GM21529 (cell line): Measurements from ENCODE around the gene GDPD4.
"Not testable (repeated sequence)": the region's sequence is repeated elsewhere in the genome, so short reads cannot be mapped to it uniquely, and the experiment has no call there.

Source experiments
- ATAC-seq: cut with Tn5 transposase; IDR thresholded peaks from one replicate; pipeline ENCODE4 v1.9.1; 2021; ENCODE audit not compliant: unreplicated experiment

The GDPD4 gene

DNA sequence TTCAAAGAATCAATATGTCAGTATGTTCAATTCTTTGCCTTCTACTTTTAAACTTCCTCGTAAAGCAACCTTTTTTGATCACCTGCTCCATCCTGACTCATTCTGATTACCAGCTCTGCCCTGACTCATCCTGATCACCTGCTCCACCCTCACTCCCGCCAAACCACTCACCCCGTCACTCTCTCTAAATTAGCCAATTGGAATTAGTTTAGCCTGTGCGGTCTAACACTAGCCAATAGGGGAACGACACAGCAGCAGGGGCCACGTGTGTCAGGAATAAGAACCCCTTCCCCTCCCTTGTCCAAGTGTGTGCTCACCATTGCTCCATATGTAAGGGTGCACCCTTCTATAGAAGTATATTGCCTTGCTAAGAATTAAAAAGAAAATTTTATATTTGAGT, 1.5 kb downstream of the GDPD4 start:
- ATAC-seq: not testable (repeated sequence)

- ATAC-seq: no peak
Observed at GRCh38 chr11:77299528-77299993, 1.9 kb downstream of the GDPD4 start.

DNA sequence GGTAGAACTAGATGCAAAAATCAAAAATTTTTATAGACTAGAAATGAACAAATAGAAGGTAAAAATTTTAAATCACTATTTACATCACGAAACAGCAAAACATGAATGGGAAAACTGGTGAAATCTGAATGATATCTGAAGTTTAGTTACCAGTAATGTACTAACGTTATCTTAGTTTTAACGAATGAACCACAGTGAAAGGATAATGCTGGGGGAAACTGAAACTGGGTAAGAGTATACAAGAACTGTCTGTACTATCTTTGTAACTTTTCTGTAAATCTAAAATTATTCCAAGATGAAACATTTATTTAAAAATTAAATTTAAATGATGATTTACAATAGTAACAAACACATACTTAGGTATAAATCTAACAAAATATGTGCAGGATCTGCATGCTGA, 7.4 kb downstream of the GDPD4 start:
- no peak for ATAC-seq

GRCh38 chr11:77289737-77290136, 11.7 kb downstream of the GDPD4 start:
- no peak for ATAC-seq

DNA sequence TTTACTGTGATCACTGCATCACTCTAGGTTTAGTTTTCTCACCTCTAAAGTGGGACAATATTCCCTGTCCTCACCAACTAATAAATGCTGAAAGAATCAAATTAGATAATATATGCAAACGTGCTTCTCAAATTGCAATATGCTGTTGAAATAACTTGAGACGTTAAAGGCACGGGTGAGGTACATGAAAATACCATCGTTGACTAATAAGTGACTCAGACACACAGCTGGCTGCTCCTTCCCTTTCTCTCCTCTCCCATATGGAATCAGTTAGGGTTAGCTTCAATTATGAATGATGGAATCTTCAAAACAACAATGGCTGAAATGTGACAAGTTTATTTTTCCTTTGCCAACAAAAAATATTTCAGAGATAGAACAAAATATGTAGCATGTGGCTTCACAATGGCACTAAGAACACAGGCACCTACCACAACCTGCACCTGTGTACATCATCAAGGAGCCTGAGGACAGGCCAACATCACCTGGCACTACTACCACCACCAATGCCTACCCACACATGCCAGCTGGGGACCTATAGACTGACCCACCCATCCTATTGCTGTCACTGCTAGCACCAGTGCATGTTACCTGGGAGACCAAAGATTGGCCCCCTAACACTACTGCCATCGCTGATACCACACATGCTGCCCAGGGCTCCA, 13.7 kb downstream of the GDPD4 start:
- ATAC-seq: no peak

DNA sequence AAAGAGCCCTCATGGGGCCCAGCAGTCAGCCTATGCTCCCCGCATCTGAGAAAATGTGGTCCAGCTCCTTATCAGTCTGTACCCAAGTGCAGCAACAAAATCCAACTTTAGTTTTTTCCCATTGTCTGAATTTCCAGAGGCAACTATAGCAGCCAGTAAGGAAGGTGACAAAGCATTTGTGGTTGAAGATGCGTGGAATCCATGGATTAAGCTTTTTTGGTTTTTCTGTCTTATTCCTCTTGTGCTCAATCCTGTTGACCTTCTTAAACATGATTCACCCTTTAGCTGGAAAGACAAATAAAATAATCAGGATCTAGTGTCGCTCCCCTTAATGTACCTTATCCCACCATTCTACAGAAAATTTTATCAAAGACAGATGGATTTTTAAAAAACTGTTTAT, 14.3 kb downstream of the GDPD4 start:
- ATAC-seq: no peak

DNA sequence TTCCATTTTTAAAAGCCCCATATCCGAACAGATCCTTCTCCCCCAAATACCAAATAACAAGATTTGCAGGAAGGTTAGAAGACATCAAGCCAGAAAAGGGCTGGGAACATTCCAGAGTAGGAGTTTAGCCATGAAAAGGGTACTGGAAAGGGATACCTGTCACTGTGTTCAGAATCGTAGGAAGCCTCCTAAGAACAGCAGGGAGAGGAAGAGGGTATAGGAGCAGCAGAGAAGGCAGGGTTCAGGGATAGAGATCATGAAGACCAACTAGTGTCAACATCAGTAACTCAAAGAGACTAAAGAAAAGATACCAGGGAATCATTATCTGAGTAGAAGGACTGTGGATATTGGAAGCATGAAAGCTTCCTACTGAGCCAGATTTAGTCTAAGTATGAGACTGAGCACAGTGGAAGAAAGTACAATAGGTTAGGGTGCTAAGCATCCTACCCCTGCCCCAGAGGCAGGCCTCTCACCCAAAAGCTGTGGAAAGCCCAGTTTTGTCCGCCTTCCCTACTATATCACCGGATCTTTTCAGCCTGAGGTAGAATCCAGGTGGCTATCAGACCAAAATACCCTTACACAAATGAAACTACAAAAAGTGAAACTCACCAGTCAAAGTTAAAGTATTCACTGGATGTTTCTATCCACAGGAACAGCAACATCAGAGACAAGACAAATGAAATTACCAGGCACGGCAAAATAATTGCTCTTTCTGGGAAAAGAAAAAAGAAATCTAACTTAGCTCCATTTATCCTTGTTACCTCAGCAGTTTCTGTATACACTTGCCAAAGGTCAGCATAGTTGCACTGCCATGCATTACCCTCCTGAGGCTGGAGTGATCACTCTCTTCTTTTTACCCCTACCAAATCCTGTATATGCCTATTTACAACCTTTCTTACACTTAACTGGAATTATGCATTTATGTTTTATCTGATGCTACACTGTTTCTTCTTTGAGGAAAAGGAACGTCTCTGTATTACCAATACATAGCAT, 16.7 kb downstream of the GDPD4 start:
- no peak for ATAC-seq

GRCh38 chr11:77283101-77283500, 18.4 kb downstream of the GDPD4 start:
- ATAC-seq: no peak

DNA sequence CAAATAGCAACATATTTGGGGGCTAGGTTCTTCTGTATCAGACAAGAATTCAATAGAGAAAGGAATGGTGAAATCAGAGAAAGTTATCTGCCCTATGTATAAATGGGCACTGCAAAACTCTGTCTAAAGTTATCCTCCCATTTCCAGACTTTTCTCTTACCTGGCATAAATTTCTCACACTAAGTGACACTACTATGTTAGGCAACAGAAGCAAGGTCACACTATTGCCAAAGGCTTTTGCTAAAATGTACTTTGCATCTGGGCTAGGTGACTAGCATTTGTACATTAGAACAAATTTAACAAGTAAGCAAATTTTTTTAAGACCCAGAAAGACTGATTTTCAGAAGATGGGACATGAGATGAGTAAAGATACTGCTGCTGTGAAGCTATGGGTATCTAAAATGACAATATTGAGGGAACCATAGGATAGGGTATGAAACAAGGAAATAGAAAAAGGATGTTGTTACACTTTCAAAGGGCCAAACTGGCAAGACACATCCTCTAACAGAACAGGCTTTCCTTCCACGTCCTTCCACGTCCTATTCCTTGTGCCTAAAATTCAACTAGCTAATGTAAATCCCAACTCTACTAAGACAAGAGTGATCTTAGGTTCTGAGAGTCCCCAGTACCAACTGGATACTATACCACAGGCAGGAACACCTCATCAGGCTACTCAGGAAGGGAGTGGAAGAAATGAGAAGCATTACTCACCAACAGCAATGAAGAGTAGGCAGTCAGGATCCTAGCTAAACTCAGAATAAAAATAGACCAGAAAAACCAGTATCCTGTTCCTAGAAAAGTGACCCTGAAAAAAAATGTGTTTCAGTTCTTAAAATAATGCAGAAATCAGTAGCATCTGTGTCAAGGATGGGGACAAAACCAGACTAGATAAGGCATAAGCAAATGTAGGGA, 22.6 kb downstream of the GDPD4 start:
- ATAC-seq: no peak

DNA sequence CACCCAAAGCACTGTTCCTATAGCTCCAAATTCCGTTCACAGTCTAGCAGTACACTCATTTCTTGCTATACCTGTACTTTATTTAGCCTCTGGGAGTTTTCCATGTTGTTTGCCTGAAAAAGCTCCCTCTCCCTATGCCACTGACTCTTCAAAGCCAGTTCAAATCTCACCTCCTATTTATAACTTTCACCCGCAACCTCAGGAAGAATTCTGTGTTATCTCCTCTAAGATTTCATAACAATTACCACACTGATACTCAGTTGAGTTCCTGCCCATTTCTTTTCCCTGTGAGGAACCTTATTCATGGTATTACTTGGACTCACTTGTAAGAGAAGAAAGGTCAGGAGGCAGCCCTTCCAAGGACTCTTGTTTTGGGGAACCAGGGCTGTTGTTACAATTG, 25.2 kb downstream of the GDPD4 start:
- ATAC-seq: no peak

DNA sequence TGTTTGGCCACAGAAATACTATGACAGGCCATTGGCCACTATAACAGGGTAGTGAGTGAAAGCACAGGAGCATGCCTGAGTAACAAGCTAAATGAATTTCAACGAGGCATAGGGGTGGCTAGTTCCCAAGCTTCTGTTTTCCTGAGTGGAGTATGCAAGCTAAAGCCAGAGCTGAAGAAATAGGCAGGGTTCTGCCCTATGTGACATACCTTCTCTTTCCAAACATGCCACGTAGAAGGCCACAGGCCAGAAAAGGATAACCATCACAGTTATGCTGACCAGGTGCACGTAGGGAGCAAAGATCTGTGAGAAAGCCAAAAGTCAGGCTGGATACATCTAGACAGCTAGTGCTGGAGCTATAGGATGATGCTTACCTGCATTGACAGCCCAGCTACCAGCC, 30.6 kb downstream of the GDPD4 start:
- no peak for ATAC-seq

GRCh38 chr11:77269484-77270123, 31.9 kb downstream of the GDPD4 start:
- ATAC-seq: no peak

GRCh38 chr11:77267962-77268361, 33.5 kb downstream of the GDPD4 start:
- ATAC-seq: no peak

GRCh38 chr11:77266766-77267165, 34.7 kb downstream of the GDPD4 start:
- no peak for ATAC-seq

GRCh38 chr11:77262803-77263202, 38.7 kb downstream of the GDPD4 start:
- no peak for ATAC-seq

DNA sequence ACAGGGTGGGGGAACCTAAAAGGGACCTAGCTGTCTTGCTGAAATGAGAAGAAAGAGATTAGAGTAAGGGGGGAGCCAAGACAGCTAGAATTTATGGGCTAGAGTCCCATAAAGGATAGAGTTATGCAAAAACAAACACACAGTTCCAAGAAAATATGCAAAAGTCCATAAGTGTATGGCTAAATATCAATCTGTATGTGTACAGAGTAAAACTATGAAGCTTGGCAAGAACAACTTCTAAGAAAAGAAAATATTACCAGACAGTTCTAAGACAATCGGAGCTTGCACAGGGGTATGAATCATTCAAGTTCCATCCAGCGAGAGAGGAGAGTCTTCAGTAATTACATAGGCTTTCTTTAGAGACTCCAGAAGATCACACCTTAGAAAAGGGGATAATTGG, 41.8 kb downstream of the GDPD4 start:
- no peak for ATAC-seq

DNA sequence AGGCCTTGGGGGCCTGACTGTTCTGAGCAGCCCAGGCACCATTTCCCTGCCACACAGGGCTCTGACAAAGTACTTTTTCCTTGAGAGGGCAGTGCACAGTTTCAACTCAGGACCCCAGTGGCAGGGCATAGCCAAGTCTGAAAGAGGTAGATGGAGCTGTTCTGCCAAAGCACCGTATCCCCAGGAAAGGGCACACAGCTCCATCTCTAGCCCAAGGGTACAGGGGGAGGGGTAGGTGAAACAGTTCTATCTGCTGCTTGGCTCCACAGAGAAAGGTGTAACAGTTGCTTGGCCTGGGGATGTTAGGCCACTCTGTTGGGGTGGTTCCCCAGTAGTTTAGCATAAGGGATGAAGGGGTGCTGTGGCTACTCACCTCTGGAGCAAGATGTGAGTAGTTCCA, 47.8 kb downstream of the GDPD4 start:
- no peak for ATAC-seq

DNA sequence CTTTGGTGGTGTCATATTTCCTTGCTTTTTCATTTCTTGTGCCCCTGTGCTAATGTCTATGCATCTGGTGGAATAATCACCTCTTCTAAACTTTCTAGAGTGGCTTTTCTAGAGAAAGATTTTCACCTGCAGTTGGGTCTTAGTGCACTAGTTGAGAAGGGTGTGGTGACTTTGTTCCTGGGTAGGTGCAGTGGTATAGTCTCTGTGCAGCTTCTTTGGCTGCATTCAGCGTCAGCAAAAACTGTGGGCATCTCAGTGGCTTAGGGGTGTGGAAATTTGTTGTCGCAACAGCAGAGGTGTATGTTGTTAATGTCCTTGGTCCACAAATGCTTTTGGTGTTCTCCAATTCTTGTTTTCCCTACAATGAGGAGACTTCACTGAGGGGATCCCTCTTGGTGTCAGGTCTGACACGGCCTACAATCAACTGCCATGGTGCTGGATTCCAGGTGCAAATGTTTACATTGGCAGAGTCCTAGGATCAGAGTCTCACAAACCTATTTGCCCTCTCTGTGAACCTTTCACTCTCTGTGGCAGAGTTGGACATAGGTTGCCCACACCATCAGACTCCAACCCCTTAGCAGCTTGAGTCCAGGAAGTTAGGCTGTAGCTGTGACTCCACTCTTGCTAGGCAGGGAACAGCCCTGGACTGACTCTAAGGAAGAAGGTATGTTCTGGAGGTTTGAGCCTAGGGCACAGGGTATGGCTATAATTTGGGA, 48.8 kb downstream of the GDPD4 start:
- ATAC-seq: no peak

GRCh38 chr11:77250881-77251640, 50.4 kb downstream of the GDPD4 start:
- no peak for ATAC-seq
